Activated CD8-positive, alpha-beta T cell treated with anti-CD3 and anti-CD28 coated beads for 36 hours (primary cell): ENCODE measurements around the gene PRKG1. TPM values are rescaled to one million over a fixed set of nuclear protein-coding genes. Genes with fewer than 3 reads are reported as not detected.

ENCODE experiments used
- ATAC-seq: fragments of 200-7000 bp; cut with Tn5 transposase; one replicate; pipeline ENCODE4 v1.10.0; 2021; ENCODE audit warnings: mild to moderate bottlenecking, moderate library complexity
- CTCF ChIA-PET: fragments of 350-600 bp; sonication (Branson Sonifier 250); formaldehyde crosslinking; loops from one replicate; lab custom pipeline; 2021; ENCODE audit warnings: antibody characterized with exemption; lab: Charles Lee
- POLR2A ChIA-PET: fragments of 350-600 bp; sonication (Branson Sonifier 250); formaldehyde crosslinking; loops from one replicate; lab custom pipeline; 2021; ENCODE audit warnings: antibody characterized with exemption; lab: Charles Lee
- DNase-seq: peaks from one replicate; pipeline ENCODE4 v3.0.0-alpha.2; 2020
- H3K27ac Mint-ChIP-seq: one replicate; pipeline ENCODE4 v1.8.0; 2021; ENCODE audit warnings: mild to moderate bottlenecking, mixed read lengths
- H3K27me3 Mint-ChIP-seq: one replicate; pipeline ENCODE4 v1.8.0; 2021; ENCODE audit warnings: mixed read lengths
- H3K36me3 Mint-ChIP-seq: one replicate; pipeline ENCODE4 v1.8.0; 2021; ENCODE audit warnings: low read depth, mixed read lengths
- H3K4me1 Mint-ChIP-seq: one replicate; pipeline ENCODE4 v1.8.0; 2021; ENCODE audit warnings: low read depth, mixed read lengths
- H3K4me3 Mint-ChIP-seq: one replicate; pipeline ENCODE4 v1.8.0; 2021; ENCODE audit warnings: mild to moderate bottlenecking, moderate library complexity, mixed read lengths
- H3K9me3 Mint-ChIP-seq: one replicate; pipeline ENCODE4 v1.8.0; 2021; ENCODE audit warnings: mixed read lengths
- CTCF ChIP-seq: fragments of 200-600 bp; IDR thresholded peaks from one replicate; pipeline ENCODE4 v1.8.0; 2022; ENCODE audit warnings: antibody characterized with exemption, mild to moderate bottlenecking
- intact Hi-C: fragments of 100-400 bp; cut with micrococcal nuclease; formaldehyde crosslinking; loops from one replicate; pipeline ENCODE4 v1.10.0; 2022
- total RNA-seq, 2 experiments: library from RNA; stranded (reverse); gene quantifications; one replicate each; pipeline ENCODE4 v1.2.3, GENCODE V29; 2021

Gene PRKG1
- total RNA-seq, 2 experiments from 2014 or later = not detected

GRCh38 chr10:51423121-51423452 lies 348.8 kb downstream of the PRKG1 start:
- Mint-ChIP-seq H3K27ac (no peak overlapping the region), H3K4me3 (no peak overlapping the region), H3K27me3 (no peaks in the 10 kb centered on the region), H3K9me3 (no peaks in the 10 kb centered on the region), H3K4me1 (no peaks in the 10 kb centered on the region), H3K36me3 (no peaks in the 10 kb centered on the region)
- no peak for DNase-seq
- intact Hi-C loops = no loop called here
- TF ChIP-seq CTCF = no peak
- CTCF ChIA-PET = no interaction called here
- no peak for ATAC-seq
- POLR2A ChIA-PET = no interaction called here

DNA sequence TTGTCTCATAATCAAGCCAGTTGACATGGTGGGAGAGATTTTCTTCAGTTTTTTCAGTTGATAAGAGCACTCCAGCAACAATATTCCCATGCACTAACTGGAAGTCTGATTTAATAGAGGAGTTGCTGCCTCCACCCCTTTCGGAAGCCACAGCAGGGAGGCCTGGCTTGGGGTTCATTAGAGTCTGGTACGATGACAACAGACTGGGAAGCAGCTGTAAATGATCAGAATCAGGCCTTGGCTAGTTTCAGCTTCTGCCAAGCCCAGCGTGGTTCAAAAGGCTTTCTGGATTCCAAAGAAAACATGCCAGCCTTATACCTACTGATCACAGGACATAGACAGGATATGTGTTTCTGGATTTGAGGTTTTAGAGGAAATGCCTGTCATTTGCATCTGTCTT lies 351.1 kb downstream of the PRKG1 start:
- ChIA-PET POLR2A (no interaction called here), CTCF (no interaction called here)

DNA sequence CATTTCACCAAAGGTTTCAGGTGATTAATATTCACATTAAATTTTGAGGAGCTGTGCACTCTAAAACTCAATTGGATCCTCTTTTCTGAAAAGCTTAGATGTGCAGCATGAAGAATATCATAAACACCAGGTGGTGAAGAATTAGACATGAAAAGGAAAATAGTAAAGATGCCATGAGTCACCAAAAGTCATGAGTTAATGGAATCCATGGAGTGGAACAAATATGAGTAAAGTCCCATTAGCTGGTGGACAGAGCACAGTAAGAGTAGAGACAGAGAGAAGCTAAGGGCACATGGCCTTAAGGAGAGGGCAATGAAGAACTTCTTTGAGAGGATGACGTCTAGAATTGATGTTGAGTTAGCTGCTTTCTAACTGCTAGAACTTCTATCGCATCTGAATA lies 353.5 kb downstream of the PRKG1 start:
- Mint-ChIP-seq H3K4me3 (no peak overlapping the region), H3K4me1 (no peaks in the 10 kb centered on the region), H3K36me3 (no peaks in the 10 kb centered on the region), H3K27ac (no peak overlapping the region), H3K27me3 (no peaks in the 10 kb centered on the region), H3K9me3 (no peaks in the 10 kb centered on the region)
- DNase-seq (no peak), ATAC-seq (no peak)
- intact Hi-C loops = no loop called here
- CTCF ChIA-PET = no interaction called here
- POLR2A ChIA-PET = no interaction called here
- no peak for TF ChIP-seq CTCF

More for the DNA sequence above, 351.1 kb downstream of the PRKG1 start:
- no peak for ATAC-seq
- no peak overlapping the region for H3K27ac Mint-ChIP-seq
- H3K4me3 Mint-ChIP-seq = no peak overlapping the region
- H3K36me3 Mint-ChIP-seq = no peaks in the 10 kb centered on the region
- no peaks in the 10 kb centered on the region for H3K27me3 Mint-ChIP-seq
- H3K4me1 Mint-ChIP-seq = no peaks in the 10 kb centered on the region
- no peaks in the 10 kb centered on the region for H3K9me3 Mint-ChIP-seq
- no peak for TF ChIP-seq CTCF
- DNase-seq = no peak
- intact Hi-C loops = no loop called here

DNA sequence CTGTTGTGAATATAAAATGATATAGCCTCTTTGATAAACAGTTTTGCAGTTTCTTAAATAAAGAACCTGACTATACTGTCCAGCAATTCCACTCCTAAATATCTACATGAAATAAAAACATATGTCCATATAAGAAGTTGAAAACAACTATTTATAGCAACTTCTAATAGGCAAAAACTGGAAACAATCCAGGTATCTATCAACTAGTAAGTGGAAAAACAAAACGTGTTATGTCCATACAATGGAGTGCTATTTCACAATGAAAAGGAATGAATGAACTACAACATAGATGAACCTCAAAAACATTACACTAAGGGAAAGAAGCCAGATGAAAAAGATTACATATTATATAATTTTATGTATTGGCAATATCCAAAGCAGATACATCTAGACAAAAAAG lies 356.2 kb downstream of the PRKG1 start:
- DNase-seq = no peak
- no peaks in the 10 kb centered on the region for H3K9me3 Mint-ChIP-seq
- CTCF ChIA-PET = interaction anchor here (1.0 kb wide), 1 partner anchor 42 kb away, joined by 4 read pairs; no protein-coding TSS in a partner anchor

GRCh38 chr10:51433949-51434475 lies 359.7 kb downstream of the PRKG1 start:
- no peak for TF ChIP-seq CTCF
- CTCF ChIA-PET = no interaction called here

More for the DNA sequence above, 356.2 kb downstream of the PRKG1 start:
- Mint-ChIP-seq H3K4me3 (no peak overlapping the region), H3K27ac (no peak overlapping the region), H3K27me3 (no peaks in the 10 kb centered on the region), H3K4me1 (no peaks in the 10 kb centered on the region), H3K36me3 (no peaks in the 10 kb centered on the region)
- TF ChIP-seq CTCF = no peak
- POLR2A ChIA-PET = interaction anchor here (0.7 kb wide), 1 partner anchor 135 kb away, joined by 3 read pairs; no protein-coding TSS in a partner anchor
- intact Hi-C loops = no loop called here
- ATAC-seq = no peak

More at GRCh38 chr10:51433949-51434475, 359.7 kb downstream of the PRKG1 start:
- DNase-seq (no peak), ATAC-seq (no peak)
- no peaks in the 10 kb centered on the region for H3K27me3 Mint-ChIP-seq
- no peaks in the 10 kb centered on the region for H3K9me3 Mint-ChIP-seq
- POLR2A ChIA-PET = no interaction called here
- no peak overlapping the region for H3K4me3 Mint-ChIP-seq
- no peaks in the 10 kb centered on the region for H3K36me3 Mint-ChIP-seq
- H3K27ac Mint-ChIP-seq = no peak overlapping the region
- intact Hi-C loops = no loop called here
- no peaks in the 10 kb centered on the region for H3K4me1 Mint-ChIP-seq
